GM12864 (cell line): ENCODE data around the gene AQP1.
A peak's percentile ranks its signal among the peaks of the same experiment; 100 is the strongest.

Experiments used
- DNase-seq: peaks from one replicate; pipeline ENCODE4 v3.0.0-alpha.2; 2011; ENCODE audit warnings: low read depth
- H3K4me3 ChIP-seq: 2 replicates; pipeline ENCODE4 v1.5.1; 2011; ENCODE audit warnings: mild to moderate bottlenecking, low read depth, low read length, control low read depth
- TF ChIP-seq, protein P1 (sequence below): IDR thresholded peaks from 2 replicates; pipeline ENCODE4 v1.5.1; 2011; ENCODE audit warnings: low read depth, mild to moderate bottlenecking, moderate library complexity, low read length, control low read depth, inconsistent platforms; ENCODE audit errors: missing control alignments

AQP1 gene

DNA sequence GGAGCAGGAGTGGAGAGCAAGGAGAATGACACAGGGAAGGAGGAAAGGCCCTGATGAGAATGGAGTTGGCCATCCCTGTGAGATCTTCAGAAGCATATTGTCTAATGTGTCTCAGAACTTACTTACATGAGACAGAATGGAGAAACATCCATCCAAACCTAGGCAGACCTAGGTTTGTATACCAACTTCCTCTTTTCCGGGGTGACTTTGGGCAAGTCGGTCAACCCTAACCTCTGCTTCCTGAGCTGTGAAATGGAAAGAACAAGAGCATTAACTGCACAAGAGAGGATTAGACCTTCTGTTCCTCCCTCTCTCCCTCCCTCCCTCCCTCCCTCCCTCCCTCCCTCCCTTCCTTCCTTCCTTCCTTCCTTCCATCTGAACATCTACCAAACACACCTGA lies 56.6 kb downstream of the AQP1 start:
- H3K4me3 ChIP-seq = no peak overlapping the region
- peak; percentile 7 for DNase-seq
- TF ChIP-seq, protein P1, sequence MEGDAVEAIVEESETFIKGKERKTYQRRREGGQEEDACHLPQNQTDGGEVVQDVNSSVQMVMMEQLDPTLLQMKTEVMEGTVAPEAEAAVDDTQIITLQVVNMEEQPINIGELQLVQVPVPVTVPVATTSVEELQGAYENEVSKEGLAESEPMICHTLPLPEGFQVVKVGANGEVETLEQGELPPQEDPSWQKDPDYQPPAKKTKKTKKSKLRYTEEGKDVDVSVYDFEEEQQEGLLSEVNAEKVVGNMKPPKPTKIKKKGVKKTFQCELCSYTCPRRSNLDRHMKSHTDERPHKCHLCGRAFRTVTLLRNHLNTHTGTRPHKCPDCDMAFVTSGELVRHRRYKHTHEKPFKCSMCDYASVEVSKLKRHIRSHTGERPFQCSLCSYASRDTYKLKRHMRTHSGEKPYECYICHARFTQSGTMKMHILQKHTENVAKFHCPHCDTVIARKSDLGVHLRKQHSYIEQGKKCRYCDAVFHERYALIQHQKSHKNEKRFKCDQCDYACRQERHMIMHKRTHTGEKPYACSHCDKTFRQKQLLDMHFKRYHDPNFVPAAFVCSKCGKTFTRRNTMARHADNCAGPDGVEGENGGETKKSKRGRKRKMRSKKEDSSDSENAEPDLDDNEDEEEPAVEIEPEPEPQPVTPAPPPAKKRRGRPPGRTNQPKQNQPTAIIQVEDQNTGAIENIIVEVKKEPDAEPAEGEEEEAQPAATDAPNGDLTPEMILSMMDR = no peak

DNA sequence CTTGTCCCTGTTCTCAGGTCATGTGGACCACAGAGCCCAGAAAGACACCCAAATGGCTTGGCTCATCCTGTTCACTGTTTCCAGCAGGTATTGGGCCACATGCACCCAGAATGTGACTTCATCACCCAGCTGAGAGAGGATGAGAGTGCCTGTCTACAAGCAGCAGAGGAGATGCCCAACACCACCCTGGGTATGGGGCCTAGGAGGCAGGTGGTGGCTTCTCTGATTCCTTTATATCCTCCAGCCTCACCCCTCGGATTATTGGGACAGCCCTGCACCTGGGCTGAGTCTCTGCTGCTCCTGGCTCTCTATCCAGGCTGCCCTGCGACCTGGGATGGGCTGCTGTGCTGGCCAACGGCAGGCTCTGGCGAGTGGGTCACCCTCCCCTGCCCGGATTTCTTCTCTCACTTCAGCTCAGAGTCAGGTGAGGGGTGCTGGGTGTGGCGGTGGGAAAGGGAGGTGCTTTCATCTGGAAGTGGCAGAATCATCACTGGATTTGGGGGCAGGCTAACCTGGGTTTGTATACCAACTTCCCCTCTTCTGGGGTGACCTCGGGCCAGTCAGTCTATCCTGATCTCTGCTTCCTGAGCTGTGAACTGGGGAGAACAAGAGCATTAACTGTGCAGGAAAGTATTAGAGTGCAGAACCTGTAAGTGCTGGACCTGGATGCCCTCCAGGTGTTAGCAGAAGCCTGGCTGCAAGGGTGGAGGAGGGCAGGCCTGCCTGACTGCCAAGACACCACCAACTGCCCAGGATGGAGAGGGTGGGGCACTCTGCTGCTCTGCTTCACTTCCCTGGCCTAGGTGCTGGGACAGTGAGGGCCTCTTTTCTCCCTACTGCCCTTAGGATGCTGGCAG lies 57.3 kb downstream of the AQP1 start:
- H3K4me3 ChIP-seq = no peak overlapping the region
- no peak for DNase-seq
- TF ChIP-seq, protein P1 = no peak

DNA sequence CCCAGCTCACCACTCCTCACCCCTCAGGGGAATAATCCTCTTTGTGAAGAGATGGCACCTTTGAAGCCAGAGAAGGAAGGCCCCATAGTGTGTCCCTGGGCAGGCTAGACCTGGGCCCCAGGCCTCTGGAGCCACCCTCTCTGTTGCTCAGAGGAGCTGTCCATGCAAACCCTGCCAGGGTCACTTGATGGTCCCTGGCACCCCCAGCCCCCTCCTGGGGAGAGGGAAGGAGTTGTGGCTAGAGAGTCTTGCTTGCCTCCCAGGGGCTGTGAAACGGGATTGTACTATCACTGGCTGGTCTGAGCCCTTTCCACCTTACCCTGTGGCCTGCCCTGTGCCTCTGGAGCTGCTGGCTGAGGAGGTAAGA lies 57.9 kb downstream of the AQP1 start:
- TF ChIP-seq, protein P1 = no peak
- no peak overlapping the region for H3K4me3 ChIP-seq
- no peak for DNase-seq

DNA sequence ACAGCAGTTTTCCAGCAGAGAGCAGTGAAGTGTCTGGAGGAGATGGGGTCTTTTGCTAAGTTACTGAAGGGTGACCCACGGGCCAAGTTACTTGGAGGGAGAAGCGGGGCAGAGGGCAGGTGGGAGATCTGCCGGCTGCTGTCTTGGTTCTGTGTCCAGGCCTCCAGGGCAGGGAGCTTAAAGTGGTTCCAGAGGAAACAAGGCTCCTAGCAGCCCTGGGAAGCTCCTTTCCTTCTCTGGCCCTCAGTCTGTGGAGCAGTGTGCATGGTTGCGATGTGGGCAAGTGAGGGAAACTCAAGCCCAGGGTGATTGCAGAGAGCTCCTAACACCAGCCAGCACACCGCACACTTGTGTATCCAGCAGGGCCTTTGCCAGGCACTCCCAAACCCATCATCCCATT lies 58.4 kb downstream of the AQP1 start:
- DNase-seq = no peak
- TF ChIP-seq, protein P1 = no peak
- no peak overlapping the region for H3K4me3 ChIP-seq

DNA sequence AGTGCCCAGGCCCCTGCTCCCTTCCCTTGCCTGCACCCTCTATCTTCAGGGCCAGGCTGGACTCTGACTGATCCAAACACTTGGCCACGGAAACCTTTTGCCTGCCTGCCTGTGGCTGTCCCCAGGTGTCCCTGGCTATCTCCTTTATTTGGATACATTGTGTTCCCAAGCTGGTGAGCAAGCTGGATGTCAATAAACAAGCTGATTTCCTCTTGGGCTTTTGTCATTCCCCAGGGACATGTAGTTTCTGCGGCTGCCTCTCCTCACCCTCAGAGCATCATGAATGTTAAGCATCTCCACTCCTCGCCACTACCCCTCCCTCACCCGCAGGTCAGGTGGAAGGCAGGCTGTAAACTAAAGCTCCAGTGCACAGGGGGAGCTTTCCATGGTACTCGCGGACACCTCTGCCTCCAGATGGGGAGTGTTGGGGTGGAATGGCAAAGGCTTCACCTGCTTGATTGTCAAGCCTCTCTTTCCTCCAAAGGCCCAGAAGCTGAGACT lies 59.0 kb downstream of the AQP1 start:
- no peak for DNase-seq
- no peak overlapping the region for H3K4me3 ChIP-seq
- TF ChIP-seq, protein P1 = no peak

DNA sequence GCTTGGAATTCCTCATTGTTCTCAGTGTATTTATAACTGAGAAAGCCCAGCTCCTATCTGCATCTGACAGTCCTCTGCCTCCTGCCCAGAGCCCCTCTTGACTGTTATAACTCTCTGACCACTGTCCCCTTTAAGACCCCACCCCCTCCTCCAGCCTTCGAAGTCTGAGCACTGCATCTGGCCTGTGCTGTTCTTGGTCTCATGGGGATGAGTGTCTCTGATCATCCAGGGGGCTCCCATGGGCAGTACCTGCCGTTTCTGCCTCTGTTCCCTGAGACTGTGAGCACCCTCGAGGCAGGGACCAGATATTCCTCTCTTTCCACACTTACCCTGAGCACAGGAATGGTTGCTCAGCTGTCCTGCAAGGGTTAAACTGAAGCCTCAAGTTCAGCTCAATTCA lies 59.8 kb downstream of the AQP1 start:
- no peak overlapping the region for H3K4me3 ChIP-seq
- TF ChIP-seq, protein P1 = no peak
- DNase-seq = no peak
